A549 (cell line): ENCODE data around the gene MAGI2.

Experiments
- CTCF ChIP-seq: fragments of >200 bp; sonication (Bioruptor Twin); formaldehyde crosslinking; IDR thresholded peaks from 3 replicates; pipeline ENCODE4 v1.5.1; 2016
- JUNB ChIP-seq: fragments of >200 bp; sonication (Bioruptor Twin); formaldehyde crosslinking; IDR thresholded peaks from 2 replicates; pipeline ENCODE4 v1.6.1; 2016

- TF ChIP-seq CTCF (no peak), JUNB (no peak)
These were observed 1051.4 kb downstream of the MAGI2 start for GRCh38 chr7:78402096-78402495.
